GM12878 (cell line): ENCODE results near the gene MLEC.

Experiments
- CEBPB ChIP-seq, 2 experiments: fragments of 150-350 bp in 1 of 2; IDR thresholded peaks; 2 replicates each; pipeline ENCODE4 v1.6.1; 2012 to 2014; ENCODE audit warnings: low read depth in 2 of 2, low read length in 2 of 2, borderline replicate concordance in 1 of 2, inconsistent platforms in 1 of 2
- CREB1 ChIP-seq: IDR thresholded peaks from 2 replicates; pipeline ENCODE4 v1.6.1; 2012; ENCODE audit warnings: low read depth, mild to moderate bottlenecking, inconsistent platforms
- FOXM1 ChIP-seq: IDR thresholded peaks from 2 replicates; pipeline ENCODE4 v1.6.1; 2012; ENCODE audit warnings: low read depth, mild to moderate bottlenecking, inconsistent platforms, low read length, moderate library complexity
- POLR2A ChIP-seq: IDR thresholded peaks from 2 replicates; pipeline ENCODE4 v1.6.1; 2011; ENCODE audit warnings: low read depth, mild to moderate bottlenecking, low read length
- RAD21 ChIP-seq: IDR thresholded peaks from 2 replicates; pipeline ENCODE4 v1.6.1; 2011; ENCODE audit warnings: mild to moderate bottlenecking, low read depth, low read length, moderate library complexity; ENCODE audit not compliant: insufficient read depth
- TAF1 ChIP-seq: IDR thresholded peaks from 2 replicates; pipeline ENCODE4 v1.6.1; 2011; ENCODE audit warnings: mild to moderate bottlenecking, low read depth, low read length, borderline replicate concordance
- ZZZ3 ChIP-seq: IDR thresholded peaks from 2 replicates; pipeline ENCODE4 v1.6.1; 2011; ENCODE audit warnings: low read depth; ENCODE audit not compliant: control insufficient read depth, insufficient read length
- TF ChIP-seq, protein P1 (sequence below), 3 experiments: IDR thresholded peaks in 2 of 3; conservative IDR thresholded peaks in 1 of 3; 2 replicates each; pipeline ENCODE4 v1.5.1; 2011; ENCODE audit warnings: low read depth in 3 of 3, low read length in 3 of 3, mild to moderate bottlenecking in 3 of 3, control low read depth in 2 of 3, moderate library complexity in 2 of 3, inconsistent platforms in 1 of 3, mixed read lengths in 1 of 3; ENCODE audit not compliant: control insufficient read depth in 2 of 3, insufficient read depth in 1 of 3; ENCODE audit errors: extremely low read depth in 1 of 3
- TF ChIP-seq, protein P2 (sequence below): IDR thresholded peaks from 2 replicates; pipeline ENCODE4 v1.6.1; 2012; ENCODE audit warnings: improper control_type of control experiment, low read depth, low read length; ENCODE audit not compliant: insufficient replicate concordance
- TF ChIP-seq, protein P3 (sequence below): IDR thresholded peaks from 2 replicates; pipeline ENCODE4 v1.6.1; 2012; ENCODE audit warnings: low read depth, low read length, improper control_type of control experiment
- TF ChIP-seq, protein P4 (sequence below): IDR thresholded peaks from 2 replicates; pipeline ENCODE4 v1.6.1; 2011; ENCODE audit warnings: low read depth, mild to moderate bottlenecking, low read length, moderate library complexity, borderline replicate concordance; ENCODE audit errors: extremely low read depth

DNA sequence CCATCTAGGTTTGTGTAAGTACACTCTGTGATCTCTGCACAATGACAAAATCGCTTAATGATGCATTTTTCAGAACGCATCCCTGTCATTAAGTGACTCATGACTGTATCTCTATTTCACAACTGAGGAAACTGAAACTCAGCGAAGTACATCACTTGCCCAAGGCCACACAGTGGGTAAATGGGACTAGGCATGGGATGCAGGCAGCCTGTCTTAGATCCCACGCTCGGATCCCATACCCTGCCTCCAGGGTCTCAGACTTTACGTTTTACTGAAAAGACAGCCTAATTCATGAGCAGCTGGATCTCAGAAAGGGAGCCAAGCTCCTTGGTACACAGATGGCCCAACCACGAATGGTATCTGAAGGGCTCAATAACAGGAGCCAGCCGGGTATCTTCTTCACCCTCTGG, 2.4 kb upstream of the MLEC start:
- TF ChIP-seq RAD21, result no peak
- TF ChIP-seq CEBPB (IDR thresholded peaks at IDR 0.05; ENCODE audit: borderline replicate concordance in 1 of 2, low read depth in 2 of 2, low read length in 2 of 2), result peak in 1 of 2 experiments; percentile 41; a peak in 1 of 4 replicates
- peak; percentile 30; the same call in 1 of the 2 replicates for TF ChIP-seq POLR2A
- TF ChIP-seq, protein P1, sequence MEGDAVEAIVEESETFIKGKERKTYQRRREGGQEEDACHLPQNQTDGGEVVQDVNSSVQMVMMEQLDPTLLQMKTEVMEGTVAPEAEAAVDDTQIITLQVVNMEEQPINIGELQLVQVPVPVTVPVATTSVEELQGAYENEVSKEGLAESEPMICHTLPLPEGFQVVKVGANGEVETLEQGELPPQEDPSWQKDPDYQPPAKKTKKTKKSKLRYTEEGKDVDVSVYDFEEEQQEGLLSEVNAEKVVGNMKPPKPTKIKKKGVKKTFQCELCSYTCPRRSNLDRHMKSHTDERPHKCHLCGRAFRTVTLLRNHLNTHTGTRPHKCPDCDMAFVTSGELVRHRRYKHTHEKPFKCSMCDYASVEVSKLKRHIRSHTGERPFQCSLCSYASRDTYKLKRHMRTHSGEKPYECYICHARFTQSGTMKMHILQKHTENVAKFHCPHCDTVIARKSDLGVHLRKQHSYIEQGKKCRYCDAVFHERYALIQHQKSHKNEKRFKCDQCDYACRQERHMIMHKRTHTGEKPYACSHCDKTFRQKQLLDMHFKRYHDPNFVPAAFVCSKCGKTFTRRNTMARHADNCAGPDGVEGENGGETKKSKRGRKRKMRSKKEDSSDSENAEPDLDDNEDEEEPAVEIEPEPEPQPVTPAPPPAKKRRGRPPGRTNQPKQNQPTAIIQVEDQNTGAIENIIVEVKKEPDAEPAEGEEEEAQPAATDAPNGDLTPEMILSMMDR (IDR thresholded peaks at IDR 0.05 in 2 of 3, conservative IDR thresholded peaks at IDR 0.05 in 1 of 3; ENCODE audit: control insufficient read depth in 2 of 3, extremely low read depth in 1 of 3, insufficient read depth in 1 of 3, low read depth in 3 of 3, low read length in 3 of 3), result no peak
- TF ChIP-seq TAF1, result no peak
- TF ChIP-seq ZZZ3, result no peak
- no peak; the same call in 1 of the 2 replicates for TF ChIP-seq FOXM1
- TF ChIP-seq CREB1, result peak; percentile 84
- TF ChIP-seq, protein P2, sequence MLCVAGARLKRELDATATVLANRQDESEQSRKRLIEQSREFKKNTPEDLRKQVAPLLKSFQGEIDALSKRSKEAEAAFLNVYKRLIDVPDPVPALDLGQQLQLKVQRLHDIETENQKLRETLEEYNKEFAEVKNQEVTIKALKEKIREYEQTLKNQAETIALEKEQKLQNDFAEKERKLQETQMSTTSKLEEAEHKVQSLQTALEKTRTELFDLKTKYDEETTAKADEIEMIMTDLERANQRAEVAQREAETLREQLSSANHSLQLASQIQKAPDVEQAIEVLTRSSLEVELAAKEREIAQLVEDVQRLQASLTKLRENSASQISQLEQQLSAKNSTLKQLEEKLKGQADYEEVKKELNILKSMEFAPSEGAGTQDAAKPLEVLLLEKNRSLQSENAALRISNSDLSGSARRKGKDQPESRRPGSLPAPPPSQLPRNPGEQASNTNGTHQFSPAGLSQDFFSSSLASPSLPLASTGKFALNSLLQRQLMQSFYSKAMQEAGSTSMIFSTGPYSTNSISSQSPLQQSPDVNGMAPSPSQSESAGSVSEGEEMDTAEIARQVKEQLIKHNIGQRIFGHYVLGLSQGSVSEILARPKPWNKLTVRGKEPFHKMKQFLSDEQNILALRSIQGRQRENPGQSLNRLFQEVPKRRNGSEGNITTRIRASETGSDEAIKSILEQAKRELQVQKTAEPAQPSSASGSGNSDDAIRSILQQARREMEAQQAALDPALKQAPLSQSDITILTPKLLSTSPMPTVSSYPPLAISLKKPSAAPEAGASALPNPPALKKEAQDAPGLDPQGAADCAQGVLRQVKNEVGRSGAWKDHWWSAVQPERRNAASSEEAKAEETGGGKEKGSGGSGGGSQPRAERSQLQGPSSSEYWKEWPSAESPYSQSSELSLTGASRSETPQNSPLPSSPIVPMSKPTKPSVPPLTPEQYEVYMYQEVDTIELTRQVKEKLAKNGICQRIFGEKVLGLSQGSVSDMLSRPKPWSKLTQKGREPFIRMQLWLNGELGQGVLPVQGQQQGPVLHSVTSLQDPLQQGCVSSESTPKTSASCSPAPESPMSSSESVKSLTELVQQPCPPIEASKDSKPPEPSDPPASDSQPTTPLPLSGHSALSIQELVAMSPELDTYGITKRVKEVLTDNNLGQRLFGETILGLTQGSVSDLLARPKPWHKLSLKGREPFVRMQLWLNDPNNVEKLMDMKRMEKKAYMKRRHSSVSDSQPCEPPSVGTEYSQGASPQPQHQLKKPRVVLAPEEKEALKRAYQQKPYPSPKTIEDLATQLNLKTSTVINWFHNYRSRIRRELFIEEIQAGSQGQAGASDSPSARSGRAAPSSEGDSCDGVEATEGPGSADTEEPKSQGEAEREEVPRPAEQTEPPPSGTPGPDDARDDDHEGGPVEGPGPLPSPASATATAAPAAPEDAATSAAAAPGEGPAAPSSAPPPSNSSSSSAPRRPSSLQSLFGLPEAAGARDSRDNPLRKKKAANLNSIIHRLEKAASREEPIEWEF, result no peak
- TF ChIP-seq, protein P3, sequence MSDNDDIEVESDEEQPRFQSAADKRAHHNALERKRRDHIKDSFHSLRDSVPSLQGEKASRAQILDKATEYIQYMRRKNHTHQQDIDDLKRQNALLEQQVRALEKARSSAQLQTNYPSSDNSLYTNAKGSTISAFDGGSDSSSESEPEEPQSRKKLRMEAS, result no peak
- TF ChIP-seq, protein P4, sequence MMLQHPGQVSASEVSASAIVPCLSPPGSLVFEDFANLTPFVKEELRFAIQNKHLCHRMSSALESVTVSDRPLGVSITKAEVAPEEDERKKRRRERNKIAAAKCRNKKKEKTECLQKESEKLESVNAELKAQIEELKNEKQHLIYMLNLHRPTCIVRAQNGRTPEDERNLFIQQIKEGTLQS, result no peak
